Measurements from ENCODE around the gene NFATC1. TPM values are rescaled to one million over a fixed set of nuclear protein-coding genes. Genes with fewer than 3 reads are reported as not detected.
"Not testable (repeated sequence)": the region's sequence is repeated elsewhere in the genome, so short reads cannot be mapped to it uniquely, and the experiment has no call there.

Gene NFATC1
- total RNA-seq, 2 donors from 2014 or later = 27.6 to 40.8 TPM

GRCh38 chr18:79479761-79480161 is 84.0 kb downstream of the NFATC1 start:
- DNase-seq (ENCODE audit: low spot score) (no peak), ATAC-seq (ENCODE audit: insufficient number of reproducible peaks, low FRiP score, low read depth) (no peak)
- TF ChIP-seq CTCF (IDR thresholded peaks at IDR 0.05) = no peak
- Histone ChIP-seq H3K9me3 (no peaks in the 10 kb centered on the region), H3K4me1 (ENCODE audit: control insufficient read depth in 1 of 2, low read depth in 2 of 2) (peaks cover 0 to 4% of the 10 kb centered on the region in 2 donors), H3K36me3 (peaks cover 7% of the 10 kb centered on the region), H3K4me3 (no peak overlapping the region), H3K27me3 (replicated peaks; ENCODE audit: insufficient read depth) (no peaks in the 10 kb centered on the region), H3K27ac (no peak overlapping the region)

DNA sequence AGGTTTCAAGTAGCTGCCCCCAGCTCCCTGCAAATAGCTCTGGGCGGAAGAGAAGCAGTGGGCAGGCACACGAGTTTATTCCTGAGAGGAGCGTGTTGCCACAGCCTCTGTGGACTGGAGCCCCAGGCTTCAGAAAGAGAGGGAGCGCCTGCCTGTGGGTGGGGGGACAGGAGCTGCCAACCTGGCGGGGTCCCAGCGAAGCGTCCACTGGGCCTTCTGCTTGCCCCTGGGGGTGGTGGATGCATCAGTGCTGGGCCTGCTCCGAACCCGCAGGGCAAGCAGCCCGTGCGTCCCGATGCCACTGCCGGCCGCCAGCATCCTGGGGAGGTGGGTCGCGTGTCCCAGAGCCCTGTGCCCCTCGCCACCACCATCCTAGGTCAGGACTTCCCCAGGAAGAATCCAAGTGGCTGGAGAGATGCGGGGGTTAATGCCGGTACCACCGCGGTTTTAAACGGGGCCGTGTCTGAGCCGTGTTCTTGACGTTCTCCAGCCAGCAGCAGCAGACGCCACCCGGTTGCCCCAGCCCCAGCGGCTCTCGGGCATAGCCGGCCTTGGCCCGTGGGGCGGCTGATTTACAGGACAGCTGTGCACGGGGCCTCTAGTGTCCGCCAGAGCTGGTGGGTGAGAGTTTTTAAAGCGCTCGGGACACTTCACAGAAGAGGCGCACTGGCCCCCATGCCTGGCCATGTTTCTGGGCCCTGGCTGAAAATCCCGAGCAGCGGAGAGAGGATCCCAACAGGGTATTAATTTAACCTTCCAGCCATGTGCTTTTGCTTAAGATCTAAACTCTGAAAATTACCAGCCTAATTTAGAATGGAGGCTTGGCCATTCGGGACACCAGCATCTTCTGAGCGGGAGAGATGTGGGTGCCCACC is 84.7 kb downstream of the NFATC1 start:
- H3K4me3 ChIP-seq = no peak overlapping the region
- ATAC-seq (ENCODE audit: insufficient number of reproducible peaks, low FRiP score, low read depth) (no peak), DNase-seq (ENCODE audit: low spot score) (no peak)
- no peak for TF ChIP-seq CTCF (IDR thresholded peaks at IDR 0.05)
- peaks cover 7% of the 10 kb centered on the region for H3K36me3 ChIP-seq
- H3K9me3 ChIP-seq = no peaks in the 10 kb centered on the region
- H3K27ac ChIP-seq = no peak overlapping the region
- H3K4me1 ChIP-seq (ENCODE audit: control insufficient read depth in 1 of 2, low read depth in 2 of 2) = peaks cover 4 to 10% of the 10 kb centered on the region in 2 donors
- no peaks in the 10 kb centered on the region for H3K27me3 ChIP-seq (replicated peaks; ENCODE audit: insufficient read depth)

DNA sequence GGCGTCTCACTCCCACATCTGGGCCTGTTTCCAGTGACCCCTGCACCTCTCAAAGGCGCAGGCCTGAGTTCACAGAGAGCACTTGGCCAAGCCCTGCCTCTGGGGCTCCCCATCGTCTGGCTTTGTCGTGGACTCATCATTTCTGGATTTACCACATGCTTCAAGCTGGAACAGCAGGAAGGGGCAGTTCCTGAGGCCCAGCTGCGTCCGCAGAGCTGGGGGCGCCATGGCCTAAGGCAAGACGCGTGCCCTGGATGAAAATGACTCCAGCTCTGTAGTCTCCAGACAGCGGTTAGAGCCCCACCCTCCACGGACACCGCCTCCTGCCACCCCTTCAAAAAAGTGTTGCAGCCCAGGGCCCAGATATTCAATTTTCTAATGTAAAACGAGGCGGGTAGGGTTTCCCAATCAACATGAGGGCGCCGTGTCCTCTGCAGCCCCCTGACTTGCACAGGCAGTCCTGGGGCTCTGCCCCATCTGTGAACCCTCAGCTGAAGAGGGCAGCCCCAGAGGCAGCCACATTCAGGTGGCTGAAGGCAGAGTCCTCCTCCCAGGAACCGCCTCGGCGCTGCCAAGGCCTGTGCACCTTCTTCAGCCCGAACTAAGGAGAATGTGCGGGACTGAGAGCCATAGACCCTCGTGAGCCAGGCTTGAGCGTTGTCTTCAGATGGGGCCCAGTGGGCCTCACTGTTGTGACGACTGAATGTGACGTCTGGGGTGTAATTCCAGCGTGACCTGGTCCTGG is 85.5 kb downstream of the NFATC1 start:
- DNase-seq (ENCODE audit: low spot score) = no peak
- Histone ChIP-seq H3K27ac (no peak overlapping the region), H3K36me3 (peaks cover 7% of the 10 kb centered on the region)

GRCh38 chr18:79483393-79483792 is 87.7 kb downstream of the NFATC1 start:
- peaks cover 12% of the 10 kb centered on the region for H3K36me3 ChIP-seq
- H3K27ac ChIP-seq = not testable (repeated sequence)

More for the DNA sequence above, 85.5 kb downstream of the NFATC1 start:
- H3K9me3 ChIP-seq = no peaks in the 10 kb centered on the region
- TF ChIP-seq CTCF (IDR thresholded peaks at IDR 0.05) = no peak
- H3K4me1 ChIP-seq (ENCODE audit: control insufficient read depth in 1 of 2, low read depth in 2 of 2) = peaks cover 8 to 19% of the 10 kb centered on the region in 2 donors
- H3K27me3 ChIP-seq (replicated peaks; ENCODE audit: insufficient read depth) = no peaks in the 10 kb centered on the region
- H3K4me3 ChIP-seq = no peak overlapping the region
- ATAC-seq (ENCODE audit: insufficient number of reproducible peaks, low FRiP score, low read depth) = no peak

DNA sequence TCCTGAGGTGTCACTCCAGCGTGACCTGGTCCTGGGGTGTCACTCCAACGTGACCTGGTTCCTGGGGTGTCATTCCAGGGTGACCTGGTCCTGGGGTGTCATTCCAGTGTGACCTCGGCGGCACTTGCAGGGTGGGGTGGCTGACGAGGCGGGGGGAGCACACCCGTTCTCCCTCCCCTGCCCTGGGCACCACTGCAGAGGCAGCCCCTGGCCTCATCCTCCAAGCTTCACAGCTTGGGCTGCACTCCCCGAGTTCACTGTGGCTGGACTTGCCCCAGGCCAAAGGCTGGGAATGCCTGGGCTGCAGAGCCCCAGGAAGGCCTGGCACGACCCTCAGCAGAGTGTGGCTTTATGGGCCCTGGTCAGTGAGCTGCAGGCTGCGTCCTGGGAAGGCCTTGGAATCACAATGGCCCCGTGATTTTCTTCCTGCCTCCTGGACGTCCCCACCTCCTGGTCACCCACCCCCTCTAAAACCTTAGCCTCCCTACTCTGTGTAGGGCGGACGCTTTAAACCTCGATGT is 88.3 kb downstream of the NFATC1 start:
- TF ChIP-seq CTCF (IDR thresholded peaks at IDR 0.05) = no peak
- Histone ChIP-seq H3K27ac (no peak overlapping the region), H3K9me3 (no peaks in the 10 kb centered on the region), H3K4me3 (no peak overlapping the region), H3K27me3 (replicated peaks; ENCODE audit: insufficient read depth) (no peaks in the 10 kb centered on the region), H3K4me1 (ENCODE audit: control insufficient read depth in 1 of 2, low read depth in 2 of 2) (peaks cover 10 to 25% of the 10 kb centered on the region in 2 donors), H3K36me3 (peaks cover 9% of the 10 kb centered on the region)
- DNase-seq (ENCODE audit: low spot score) (no peak), ATAC-seq (ENCODE audit: insufficient number of reproducible peaks, low FRiP score, low read depth) (no peak)

More at GRCh38 chr18:79483393-79483792, 87.7 kb downstream of the NFATC1 start:
- not testable (repeated sequence) for H3K4me3 ChIP-seq; H3K9me3 ChIP-seq; DNase-seq (ENCODE audit: low spot score); ATAC-seq (ENCODE audit: insufficient number of reproducible peaks, low FRiP score, low read depth); H3K27me3 ChIP-seq (replicated peaks; ENCODE audit: insufficient read depth)
- peaks cover 10 to 25% of the 10 kb centered on the region in 2 donors for H3K4me1 ChIP-seq (ENCODE audit: control insufficient read depth in 1 of 2, low read depth in 2 of 2)
